Uterus (tissue), 4 donors: ENCODE data around the gene ZCCHC14. TPM values are rescaled to one million over a fixed set of nuclear protein-coding genes. Genes with fewer than 3 reads are reported as not detected.
A peak's percentile ranks its signal among the peaks of the same experiment; 100 is the strongest.
"Not testable (repeated sequence)": the region's sequence is repeated elsewhere in the genome, so short reads cannot be mapped to it uniquely, and the experiment has no call there.

Source experiments
- DNase-seq, 2 donors: peaks; one replicate each; pipeline ENCODE4 v3.0.0-alpha.2; 2019 to 2020
- H3K27ac ChIP-seq, 2 donors: fragments of 200-600 bp; sonication (generic); 1 replicate in 1 of 2; 2 replicates in 1 of 2; pipeline ENCODE4 v1.5.1; 2016 to 2018
- H3K27me3 ChIP-seq, 2 donors: fragments of 200-600 bp; sonication (generic); one replicate each; pipeline ENCODE4 v1.5.1; 2018 to 2019; ENCODE audit warnings: control low read depth in 1 of 2
- H3K36me3 ChIP-seq, 2 donors: fragments of 200-600 bp; sonication (generic); one replicate each; pipeline ENCODE4 v1.5.1; 2019; ENCODE audit warnings: control low read depth in 1 of 2
- H3K4me1 ChIP-seq, 2 donors: fragments of 200-600 bp; sonication (generic); one replicate each; pipeline ENCODE4 v1.5.1; 2018 to 2019; ENCODE audit warnings: control low read depth in 1 of 2
- H3K4me3 ChIP-seq, 2 donors: fragments of 200-600 bp; sonication (generic); 1 replicate in 1 of 2; 2 replicates in 1 of 2; pipeline ENCODE4 v1.5.1; 2018 to 2019; ENCODE audit warnings: mild to moderate bottlenecking in 1 of 2
- H3K9me3 ChIP-seq, 2 donors: fragments of 200-600 bp; sonication (generic); one replicate each; pipeline ENCODE4 v1.5.1; 2019; ENCODE audit warnings: control low read depth in 1 of 2
- CTCF ChIP-seq, 4 experiments: fragments of 200-600 bp in 2 of 4; fragments of 450-650 bp in 2 of 4; sonication (generic) in 2 of 4; IDR thresholded peaks; one replicate each; pipeline ENCODE4 v1.5.1; 2016 to 2019; ENCODE audit warnings: antibody characterized with exemption in 4 of 4, mild to moderate bottlenecking in 2 of 4, moderate library complexity in 1 of 4
- POLR2A ChIP-seq, 2 donors: fragments of 450-650 bp; IDR thresholded peaks; one replicate each; pipeline ENCODE4 v1.6.1; 2016; ENCODE audit warnings: antibody characterized with exemption in 2 of 2, mild to moderate bottlenecking in 1 of 2, moderate library complexity in 1 of 2
- intact Hi-C: fragments of 100-400 bp; cut with DNase I; formaldehyde crosslinking; loops from one replicate; pipeline ENCODE4 v1.15.1; 2023; ENCODE audit warnings: low total_unique reads
- total RNA-seq, 4 donors: library from RNA; depleted of rRNA in 3 of 4; stranded (reverse); fragments of >200 nt in 3 of 4; gene quantifications; one replicate each; pipeline versions ENCODE4 v1.1.0 to v1.2.4, GENCODE V29; 2014 to 2023
- donor health status: DM: yes; HTN: yes; CAD: no.

Gene ZCCHC14
- total RNA-seq, 4 donors from 2014 or later, result 9.2 to 33.0 (median 20.6) TPM

- H3K27me3 ChIP-seq, result no peaks in the 10 kb centered on the region
- H3K36me3 ChIP-seq, result no peaks in the 10 kb centered on the region
- intact Hi-C loops, result no loop called here
- TF ChIP-seq CTCF (IDR thresholded peaks at IDR 0.05) (no peak), POLR2A (IDR thresholded peaks at IDR 0.05) (no peak)
- DNase-seq, result no peak
- peak overlapping the region in 1 of 2 donors; percentile 69 for H3K4me3 ChIP-seq
- peaks cover 3 to 4% of the 10 kb centered on the region in 2 donors for H3K4me1 ChIP-seq
- H3K27ac ChIP-seq, result peak overlapping the region; percentile 95 to 96
- no peaks in the 10 kb centered on the region for H3K9me3 ChIP-seq
Measured at GRCh38 chr16:87380403-87380802, 112.4 kb downstream of the ZCCHC14 start.

GRCh38 chr16:87379312-87379752 lies 113.5 kb downstream of the ZCCHC14 start:
- intact Hi-C loops, H3K9me3 ChIP-seq, H3K4me1 ChIP-seq: not testable (repeated sequence)

GRCh38 chr16:87376660-87377059 lies 116.2 kb downstream of the ZCCHC14 start:
- no peak for DNase-seq
- H3K27ac ChIP-seq, result peak overlapping the region; percentile 50 to 52
- H3K36me3 ChIP-seq, result no peaks in the 10 kb centered on the region
- H3K9me3 ChIP-seq, result no peaks in the 10 kb centered on the region
- H3K27me3 ChIP-seq, result no peaks in the 10 kb centered on the region
- TF ChIP-seq CTCF (IDR thresholded peaks at IDR 0.05), result no peak
- TF ChIP-seq POLR2A (IDR thresholded peaks at IDR 0.05), result no peak
- no peak overlapping the region for H3K4me3 ChIP-seq
- no peaks in the 10 kb centered on the region for H3K4me1 ChIP-seq
- intact Hi-C loops, result no loop called here

More at GRCh38 chr16:87379312-87379752, 113.5 kb downstream of the ZCCHC14 start:
- H3K36me3 ChIP-seq, H3K4me3 ChIP-seq, H3K27me3 ChIP-seq, DNase-seq: not testable (repeated sequence)
- H3K27ac ChIP-seq, result peak overlapping the region; percentile 95 to 96

- TF ChIP-seq POLR2A (IDR thresholded peaks at IDR 0.05) (no peak), CTCF (IDR thresholded peaks at IDR 0.05) (no peak)
- Histone ChIP-seq H3K27ac (peak overlapping the region; percentile 50 to 52), H3K36me3 (no peaks in the 10 kb centered on the region), H3K9me3 (no peaks in the 10 kb centered on the region), H3K27me3 (no peaks in the 10 kb centered on the region), H3K4me1 (peaks cover 0 to 6% of the 10 kb centered on the region in 2 donors), H3K4me3 (no peak overlapping the region)
- no peak for DNase-seq
- intact Hi-C loops, result no loop called here
Measured at GRCh38 chr16:87375426-87376135, 117.2 kb downstream of the ZCCHC14 start.

GRCh38 chr16:87374313-87374712 lies 118.5 kb downstream of the ZCCHC14 start:
- Histone ChIP-seq H3K36me3 (no peaks in the 10 kb centered on the region), H3K4me3 (no peak overlapping the region), H3K27ac (no peak overlapping the region), H3K9me3 (no peaks in the 10 kb centered on the region), H3K27me3 (no peaks in the 10 kb centered on the region), H3K4me1 (peaks cover 0 to 14% of the 10 kb centered on the region in 2 donors)
- no peak for TF ChIP-seq POLR2A (IDR thresholded peaks at IDR 0.05)
- TF ChIP-seq CTCF (IDR thresholded peaks at IDR 0.05), result no peak
- intact Hi-C loops, result no loop called here
- no peak for DNase-seq
